OCI-LY3 (cell line): ENCODE data around the gene OR5P2.

Experiments
- CTCF ChIP-seq: fragments of 200-600, 300-600 bp; sonication (generic); IDR thresholded peaks from 2 replicates; pipeline ENCODE4 v1.5.1; 2014; ENCODE audit warnings: antibody characterized with exemption, low read length, low read depth
- EZH2phosphoT487 ChIP-seq: fragments of 200-600 bp; shearing (Covaris generic); IDR thresholded peaks from 2 replicates; pipeline ENCODE4 v1.6.1; 2018; ENCODE audit warnings: antibody characterized with exemption, mixed run types, low read depth

GRCh38 chr11:7826324-7826723 is 29.6 kb upstream of the OR5P2 start:
- TF ChIP-seq CTCF (no peak), EZH2phosphoT487 (no peak)
